ENCODE results near the gene MICU1.

DNA sequence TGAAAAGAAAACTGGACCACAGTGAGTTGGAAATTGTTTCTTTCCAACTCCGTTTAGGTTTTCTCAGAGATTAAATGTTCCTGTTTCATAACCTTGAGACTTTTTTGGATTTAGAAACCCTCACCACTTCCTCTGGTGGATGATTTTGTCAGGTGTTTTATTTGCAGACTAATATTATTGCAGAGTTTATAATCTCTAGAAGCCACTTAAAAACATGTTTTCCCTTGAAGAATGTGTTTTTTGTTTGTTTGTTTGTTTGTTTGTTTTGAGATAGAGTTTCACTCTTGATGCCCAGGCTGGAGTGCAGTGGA is 520 bp upstream of the MICU1 start:
- no peak for TF ChIP-seq POLR2A (IDR thresholded peaks at IDR 0.05)
- TF ChIP-seq, protein P1, sequence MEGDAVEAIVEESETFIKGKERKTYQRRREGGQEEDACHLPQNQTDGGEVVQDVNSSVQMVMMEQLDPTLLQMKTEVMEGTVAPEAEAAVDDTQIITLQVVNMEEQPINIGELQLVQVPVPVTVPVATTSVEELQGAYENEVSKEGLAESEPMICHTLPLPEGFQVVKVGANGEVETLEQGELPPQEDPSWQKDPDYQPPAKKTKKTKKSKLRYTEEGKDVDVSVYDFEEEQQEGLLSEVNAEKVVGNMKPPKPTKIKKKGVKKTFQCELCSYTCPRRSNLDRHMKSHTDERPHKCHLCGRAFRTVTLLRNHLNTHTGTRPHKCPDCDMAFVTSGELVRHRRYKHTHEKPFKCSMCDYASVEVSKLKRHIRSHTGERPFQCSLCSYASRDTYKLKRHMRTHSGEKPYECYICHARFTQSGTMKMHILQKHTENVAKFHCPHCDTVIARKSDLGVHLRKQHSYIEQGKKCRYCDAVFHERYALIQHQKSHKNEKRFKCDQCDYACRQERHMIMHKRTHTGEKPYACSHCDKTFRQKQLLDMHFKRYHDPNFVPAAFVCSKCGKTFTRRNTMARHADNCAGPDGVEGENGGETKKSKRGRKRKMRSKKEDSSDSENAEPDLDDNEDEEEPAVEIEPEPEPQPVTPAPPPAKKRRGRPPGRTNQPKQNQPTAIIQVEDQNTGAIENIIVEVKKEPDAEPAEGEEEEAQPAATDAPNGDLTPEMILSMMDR (IDR thresholded peaks at IDR 0.05), result no peak
- no peak for TF ChIP-seq EP300 (IDR thresholded peaks at IDR 0.05)
